Aorta (tissue), 5 donors: ENCODE measurements around the gene NUP85. TPM values are rescaled to one million over a fixed set of nuclear protein-coding genes. Genes with fewer than 3 reads are reported as not detected.
"Not testable (repeated sequence)": the region's sequence is repeated elsewhere in the genome, so short reads cannot be mapped to it uniquely, and the experiment has no call there.

ENCODE experiments used
- ATAC-seq: fragments of 200-7000 bp; cut with Tn5 transposase; one replicate; pipeline ENCODE4 v1.9.1; 2022; ENCODE audit warnings: moderate library complexity; ENCODE audit not compliant: low FRiP score
- DNase-seq, 2 donors: peaks; one replicate each; pipeline ENCODE4 v3.0.0-alpha.2; 2020
- H3K27ac ChIP-seq, 2 donors: one replicate each; pipeline ENCODE4 v1.5.1; 2013; ENCODE audit warnings: low read length in 2 of 2, mild to moderate bottlenecking in 2 of 2, moderate library complexity in 2 of 2, control low read depth in 1 of 2, inconsistent platforms in 1 of 2, low read depth in 1 of 2
- H3K27me3 ChIP-seq, 2 donors: one replicate each; pipeline ENCODE4 v1.6.1; 2013; ENCODE audit warnings: control low read depth in 1 of 2, low read length in 1 of 2, mild to moderate bottlenecking in 1 of 2, moderate library complexity in 1 of 2; ENCODE audit not compliant: insufficient read depth in 2 of 2, control insufficient read depth in 1 of 2
- H3K36me3 ChIP-seq, 2 donors: one replicate each; pipeline ENCODE4 v1.6.1; 2013; ENCODE audit warnings: control low read depth in 1 of 2, low read length in 1 of 2, mild to moderate bottlenecking in 1 of 2; ENCODE audit not compliant: insufficient read depth in 2 of 2, control insufficient read depth in 1 of 2
- H3K4me1 ChIP-seq, 2 donors: one replicate each; pipeline ENCODE4 v1.6.1; 2013; ENCODE audit warnings: low read length in 2 of 2, control low read depth in 1 of 2, mild to moderate bottlenecking in 1 of 2, moderate library complexity in 1 of 2; ENCODE audit not compliant: insufficient read depth in 2 of 2, control insufficient read depth in 1 of 2
- H3K4me3 ChIP-seq, 2 donors: one replicate each; pipeline ENCODE4 v1.5.1; 2013; ENCODE audit warnings: low read length in 2 of 2, control low read depth in 1 of 2, mild to moderate bottlenecking in 1 of 2
- H3K9me3 ChIP-seq: one replicate; pipeline ENCODE4 v1.6.1; 2013; ENCODE audit warnings: mild to moderate bottlenecking, low read length; ENCODE audit not compliant: control insufficient read depth
- WGBS, 2 donors: extraction: QIAGEN DNeasy Blood & Tissue Kit; methylation state at CpG; one replicate each; pipeline ENCODE4 v1.1.7; 2013; 5-methylcytosine and 5-hydroxymethylcytosine counted together
- intact Hi-C, 2 donors: fragments of 100-400 bp; cut with DNase I; formaldehyde crosslinking; loops; one replicate each; pipeline versions ENCODE4 v1.14.2 to v1.15.0; 2022
- polyA plus RNA-seq, 2 donors: library from polyadenylated mRNA; stranded (reverse); fragments of 200-250 nt; gene quantifications; one replicate each; pipeline ENCODE4 v1.2.3, GENCODE V29; 2013
- total RNA-seq, 2 donors: library from RNA; stranded (reverse); fragmentation: NEBNext Ultra II Directional; extraction: Animal tissue kit (Norgen Biotek cat#: 25700); gene quantifications; one replicate each; pipeline ENCODE4 v1.2.1, GENCODE V29; 2021
- donor health status: healthy with polysubstance abuse.
- donor health status: Bipolar disorder and iron deficiency.
- donor health status: DM: no; HTN: no; CAD: no.
- donor health status: DM: no; HTN: no; CAD: no.
- donor health status: DM: yes; HTN: yes; CAD: no.

Gene NUP85
- total and polyA plus RNA-seq, 4 donors = 17.2 to 99.5 (median 73.6) TPM

GRCh38 chr17:75252039-75252816 lies 46.7 kb downstream of the NUP85 start:
- Histone ChIP-seq H3K9me3 (no peaks in the 10 kb centered on the region), H3K36me3 (no peaks in the 10 kb centered on the region), H3K4me3 (no peak overlapping the region), H3K27ac (no peak overlapping the region), H3K27me3 (no peaks in the 10 kb centered on the region), H3K4me1 (no peaks in the 10 kb centered on the region)
- WGBS, 2 donors = 89 to 90% methylated on average over 8 of the region's 8 CpGs
- ATAC-seq (no peak), DNase-seq (no peak)
- intact Hi-C loops = no loop called here

GRCh38 chr17:75255954-75256698 lies 50.6 kb downstream of the NUP85 start:
- DNase-seq, intact Hi-C loops, H3K4me1 ChIP-seq, ATAC-seq, H3K9me3 ChIP-seq, H3K36me3 ChIP-seq, H3K27ac ChIP-seq, H3K4me3 ChIP-seq, H3K27me3 ChIP-seq: not testable (repeated sequence)
- 86 to 87% methylated on average over 9 to 11 of the region's 11 CpGs for WGBS, 2 donors

- intact Hi-C loops, ATAC-seq, H3K36me3 ChIP-seq: not testable (repeated sequence)
These were observed 51.7 kb downstream of the NUP85 start for GRCh38 chr17:75257228-75257627.

GRCh38 chr17:75260641-75261335 lies 55.3 kb downstream of the NUP85 start:
- peak overlapping the region; percentile 68 to 69 for H3K4me3 ChIP-seq
- H3K36me3 ChIP-seq = peaks cover 0 to 3% of the 10 kb centered on the region in 2 donors
- intact Hi-C loops = no loop called here
- no peaks in the 10 kb centered on the region for H3K27me3 ChIP-seq
- H3K4me1 ChIP-seq = peaks cover 0 to 3% of the 10 kb centered on the region in 2 donors
- DNase-seq (no peak), ATAC-seq (peak; percentile 9)
- 2% methylated on average over 31 of the region's 31 CpGs for WGBS, 2 donors
- no peaks in the 10 kb centered on the region for H3K9me3 ChIP-seq
- peak overlapping the region in 1 of 2 donors; percentile 38 for H3K27ac ChIP-seq

More at GRCh38 chr17:75257228-75257627, 51.7 kb downstream of the NUP85 start:
- not testable (repeated sequence) for DNase-seq, H3K4me3 ChIP-seq, H3K27ac ChIP-seq, H3K4me1 ChIP-seq, H3K9me3 ChIP-seq, H3K27me3 ChIP-seq
- 63 to 66% methylated on average over 2 of the region's 2 CpGs for WGBS, 2 donors

GRCh38 chr17:75261336-75262111 lies 56.0 kb downstream of the NUP85 start, which contains the start of the genes GGA3 and MRPS7:
Gene GGA3 (minus strand): TSS chr17:75261606. CDS start chr17:75261587, 19 bp downstream.
Gene MRPS7 (plus strand): TSS chr17:75261879. CDS start chr17:75261901, 22 bp downstream.
- peak; percentile 98 to 99 for DNase-seq
- WGBS, 2 donors = 0% methylated on average over 67 to 69 of the region's 69 CpGs
- peaks cover 0 to 3% of the 10 kb centered on the region in 2 donors for H3K36me3 ChIP-seq
- peak; percentile 100 for ATAC-seq
- H3K4me3 ChIP-seq = peak within 1 kb of the TSS; percentile 69 to 79
- H3K27ac ChIP-seq = peak within 1 kb of the TSS in 1 of 2 donors; percentile 38
- H3K27me3 ChIP-seq = no peaks in the 10 kb centered on the region
- intact Hi-C loops = no loop called here
- no peaks in the 10 kb centered on the region for H3K9me3 ChIP-seq
- peaks cover 0 to 3% of the 10 kb centered on the region in 2 donors for H3K4me1 ChIP-seq

GRCh38 chr17:75262112-75262606 lies 56.7 kb downstream of the NUP85 start:
- 1 to 2% methylated on average over 23 of the region's 23 CpGs for WGBS, 2 donors
- peaks cover 0 to 3% of the 10 kb centered on the region in 2 donors for H3K4me1 ChIP-seq
- H3K27me3 ChIP-seq = no peaks in the 10 kb centered on the region
- intact Hi-C loops = no loop called here
- ATAC-seq = no peak
- no peaks in the 10 kb centered on the region for H3K9me3 ChIP-seq
- DNase-seq = no peak
- H3K27ac ChIP-seq = peak overlapping the region in 1 of 2 donors; percentile 26
- peak overlapping the region; percentile 56 to 79 for H3K4me3 ChIP-seq
- peaks cover 0 to 3% of the 10 kb centered on the region in 2 donors for H3K36me3 ChIP-seq

- peaks cover 0 to 3% of the 10 kb centered on the region in 2 donors for H3K4me1 ChIP-seq
- no peak for ATAC-seq
- H3K9me3 ChIP-seq = no peaks in the 10 kb centered on the region
- WGBS, 2 donors = 91 to 95% methylated on average over 4 of the region's 4 CpGs
- H3K27me3 ChIP-seq = no peaks in the 10 kb centered on the region
- H3K27ac ChIP-seq = no peak overlapping the region
- no peak for DNase-seq
- H3K36me3 ChIP-seq = peaks cover 0 to 3% of the 10 kb centered on the region in 2 donors
- intact Hi-C loops = no loop called here
- H3K4me3 ChIP-seq = no peak overlapping the region
These were observed 57.6 kb downstream of the NUP85 start for GRCh38 chr17:75263055-75263454.
